Osteoblast (primary cell): ENCODE measurements around the gene SLC17A7. TPM values are rescaled to one million over a fixed set of nuclear protein-coding genes. Genes with fewer than 3 reads are reported as not detected.

Source experiments
- DNase-seq: peaks from one replicate; pipeline ENCODE4 v3.0.0; 2011; ENCODE audit warnings: low spot score, mixed read lengths; ENCODE audit not compliant: insufficient read length; ENCODE audit errors: missing footprints
- H2AFZ ChIP-seq: 2 replicates; pipeline ENCODE4 v1.6.0; 2011; ENCODE audit warnings: mild to moderate bottlenecking, low read length
- H3K27ac ChIP-seq: 2 replicates; pipeline ENCODE4 v1.5.1; 2011; ENCODE audit warnings: mild to moderate bottlenecking, low read depth, low read length, moderate library complexity
- H3K27me3 ChIP-seq: 2 replicates; pipeline ENCODE4 v1.6.0; 2012; ENCODE audit warnings: mild to moderate bottlenecking, control low read depth, inconsistent platforms, low read length, moderate library complexity; ENCODE audit not compliant: insufficient read depth
- H3K36me3 ChIP-seq: 2 replicates; pipeline ENCODE4 v1.5.1; 2011; ENCODE audit warnings: mild to moderate bottlenecking, low read length, control low read depth, moderate library complexity; ENCODE audit not compliant: insufficient read depth
- H3K4me1 ChIP-seq: 2 replicates; pipeline ENCODE4 v1.5.1; 2011; ENCODE audit warnings: mild to moderate bottlenecking, low read length, control low read depth, moderate library complexity; ENCODE audit not compliant: insufficient read depth
- H3K4me2 ChIP-seq: 2 replicates; pipeline ENCODE4 v1.6.0; 2011; ENCODE audit warnings: mild to moderate bottlenecking, low read length; ENCODE audit not compliant: insufficient read depth
- H3K4me3 ChIP-seq: fragments of 200-600 bp; sonication (generic); 3 replicates; pipeline ENCODE4 v1.5.1; 2012; ENCODE audit warnings: mild to moderate bottlenecking, low read length, inconsistent platforms; ENCODE audit not compliant: insufficient read depth
- H3K79me2 ChIP-seq: 2 replicates; pipeline ENCODE4 v1.6.0; 2012; ENCODE audit warnings: mild to moderate bottlenecking, low read length, control low read depth, inconsistent platforms; ENCODE audit not compliant: insufficient read depth
- H3K9me3 ChIP-seq: 2 replicates; pipeline ENCODE4 v1.5.1; 2011; ENCODE audit warnings: low read depth, low read length, control low read depth
- H4K20me1 ChIP-seq: 2 replicates; pipeline ENCODE4 v1.6.0; 2012; ENCODE audit warnings: mild to moderate bottlenecking, low read length, control low read depth; ENCODE audit not compliant: insufficient read depth
- CTCF ChIP-seq: IDR thresholded peaks from 2 replicates; pipeline ENCODE4 v1.5.1; 2011; ENCODE audit warnings: mild to moderate bottlenecking, low read depth, low read length, moderate library complexity; ENCODE audit errors: extremely low read depth
- total RNA-seq: library from RNA; depleted of rRNA; stranded (reverse); fragments of >200 nt; gene quantifications from 2 replicates; pipeline ENCODE4 v1.2.3, GENCODE V29; 2012

The SLC17A7 gene
- total RNA-seq, 1 donor = under 0.01 TPM

DNA sequence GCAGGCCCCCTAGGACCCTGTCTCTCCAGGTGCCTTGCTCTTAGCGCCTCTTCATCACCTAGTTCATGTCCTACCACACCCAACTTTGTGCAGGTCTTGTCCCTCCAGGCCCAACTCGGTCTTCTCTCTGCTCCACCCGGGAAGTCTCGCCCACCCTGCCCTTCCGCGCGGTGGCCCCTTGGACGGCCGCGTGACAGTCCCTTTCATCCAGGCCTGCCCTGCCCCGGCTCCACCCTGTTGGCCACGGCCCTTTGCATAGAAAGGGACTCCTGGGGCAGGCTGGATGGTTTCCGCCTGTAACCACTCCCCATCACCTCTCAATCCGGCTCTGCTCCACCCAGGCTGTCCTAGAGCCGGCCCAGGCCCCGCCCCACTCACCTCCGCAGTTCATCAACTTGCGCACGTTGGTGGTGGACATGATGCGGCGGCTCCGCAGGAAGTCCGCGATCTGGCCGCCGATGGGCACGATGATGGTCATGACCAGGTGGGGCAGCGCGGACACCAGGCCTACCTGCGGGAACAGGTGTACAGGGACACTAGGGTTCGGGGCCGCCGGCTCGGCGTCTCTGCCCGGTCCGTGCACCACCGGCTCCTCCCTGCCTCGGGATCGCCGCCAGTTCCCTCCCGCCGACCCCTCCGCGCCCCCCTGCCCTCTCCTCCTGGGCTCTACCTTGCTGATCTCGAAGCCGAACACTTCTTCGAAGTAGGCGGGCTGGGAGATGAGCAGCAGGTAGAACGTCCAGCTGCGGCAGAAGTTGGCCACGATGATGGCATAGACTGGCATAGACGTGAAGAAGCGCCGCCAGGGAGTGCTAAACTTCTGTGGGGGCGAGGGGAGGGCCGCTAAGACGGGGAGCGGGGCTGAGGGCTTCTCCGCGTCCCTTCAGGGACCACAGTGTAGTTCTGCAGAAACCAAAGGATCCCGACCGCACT lies 8.9 kb downstream of the SLC17A7 start:
- no peaks in the 10 kb centered on the region for H3K79me2 ChIP-seq

GRCh38 chr19:49431330-49431749 lies 10.0 kb downstream of the SLC17A7 start:
- Histone ChIP-seq H3K79me2 (no peaks in the 10 kb centered on the region), H2AFZ (no peak overlapping the region), H3K27me3 (peaks cover 74% of the 10 kb centered on the region), H3K4me3 (no peak overlapping the region), H3K4me1 (no peaks in the 10 kb centered on the region), H3K27ac (no peak overlapping the region), H3K9me3 (no peaks in the 10 kb centered on the region), H4K20me1 (no peaks in the 10 kb centered on the region), H3K36me3 (no peaks in the 10 kb centered on the region), H3K4me2 (no peak overlapping the region)
- TF ChIP-seq CTCF = no peak
- DNase-seq = peak; percentile 78

More for the DNA sequence above, 8.9 kb downstream of the SLC17A7 start:
- Histone ChIP-seq H3K27ac (no peak overlapping the region), H3K4me1 (no peaks in the 10 kb centered on the region), H3K4me2 (no peak overlapping the region), H3K4me3 (no peak overlapping the region), H2AFZ (no peak overlapping the region), H3K36me3 (no peaks in the 10 kb centered on the region), H4K20me1 (no peaks in the 10 kb centered on the region), H3K9me3 (no peaks in the 10 kb centered on the region), H3K27me3 (peaks cover 72% of the 10 kb centered on the region)
- DNase-seq = peak; percentile 62
- TF ChIP-seq CTCF = no peak

DNA sequence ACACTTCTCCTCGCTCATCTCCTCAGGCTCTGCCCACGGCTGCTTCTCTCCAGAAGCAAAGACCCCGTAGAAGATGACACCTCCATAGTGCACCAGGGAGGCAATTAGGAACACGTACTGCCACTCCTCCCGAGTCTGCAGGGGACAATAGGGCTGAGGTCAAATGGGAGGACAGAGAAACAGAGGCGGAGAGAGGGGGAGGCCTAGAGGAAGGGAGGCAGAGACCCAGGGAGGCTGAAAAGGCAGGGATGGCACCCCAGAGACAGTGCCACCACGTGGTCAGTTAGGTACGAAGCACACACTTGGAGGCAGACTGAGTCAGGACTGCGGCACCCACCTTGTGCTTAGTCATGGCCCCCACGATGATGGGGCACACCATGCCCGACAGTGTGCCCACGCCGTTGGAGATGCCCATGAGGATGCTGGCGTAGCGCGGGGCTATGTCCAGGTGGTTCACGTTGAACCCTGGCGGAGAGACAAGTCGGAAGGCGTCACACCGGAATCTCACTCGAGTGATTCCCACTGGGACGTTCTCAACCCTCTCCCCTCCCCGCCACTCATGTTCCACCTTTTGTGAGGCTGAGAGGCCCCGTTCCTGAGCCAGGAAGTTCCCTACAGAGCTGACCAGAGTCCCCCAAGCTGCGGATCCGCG lies 10.5 kb downstream of the SLC17A7 start:
- DNase-seq = peak; percentile 86
- Histone ChIP-seq H3K79me2 (no peaks in the 10 kb centered on the region), H3K4me2 (no peak overlapping the region), H3K4me3 (no peak overlapping the region), H2AFZ (no peak overlapping the region), H3K36me3 (no peaks in the 10 kb centered on the region), H3K27ac (no peak overlapping the region), H3K4me1 (no peaks in the 10 kb centered on the region), H4K20me1 (no peaks in the 10 kb centered on the region), H3K9me3 (no peaks in the 10 kb centered on the region), H3K27me3 (peaks cover 74% of the 10 kb centered on the region)
- TF ChIP-seq CTCF = peak; percentile 27

GRCh38 chr19:49430172-49430677 lies 11.1 kb downstream of the SLC17A7 start:
- Histone ChIP-seq H3K9me3 (no peaks in the 10 kb centered on the region), H2AFZ (no peak overlapping the region), H3K27me3 (peaks cover 79% of the 10 kb centered on the region), H3K36me3 (no peaks in the 10 kb centered on the region), H3K4me1 (no peaks in the 10 kb centered on the region), H3K4me3 (no peak overlapping the region), H3K27ac (no peak overlapping the region), H3K79me2 (no peaks in the 10 kb centered on the region), H4K20me1 (no peaks in the 10 kb centered on the region), H3K4me2 (no peak overlapping the region)
- TF ChIP-seq CTCF = no peak
- DNase-seq = no peak
